GM21717 (cell line): ENCODE data around the gene CENPV.
"Not testable (repeated sequence)": the region's sequence is repeated elsewhere in the genome, so short reads cannot be mapped to it uniquely, and the experiment has no call there.

Experiments
- ATAC-seq: cut with Tn5 transposase; IDR thresholded peaks from one replicate; pipeline ENCODE4 v1.9.1; 2021; ENCODE audit warnings: mild to moderate bottlenecking, moderate library complexity; ENCODE audit not compliant: unreplicated experiment

Gene CENPV

GRCh38 chr17:16353317-16354174 lies at the start of gene CENPV:
TSS of gene CENPV (minus strand) at chr17:16353469. CDS start at chr17:16353436, 33 bp downstream.
- peak; percentile 47 for ATAC-seq

- ATAC-seq, result peak; percentile 83
Measured at GRCh38 chr17:16398270-16399267, 45.3 kb upstream of the CENPV start.

- ATAC-seq, result not testable (repeated sequence)
Measured at GRCh38 chr17:16396693-16397092, 43.4 kb upstream of the CENPV start.

- ATAC-seq, result not testable (repeated sequence)
Measured at GRCh38 chr17:16395887-16396286, 42.6 kb upstream of the CENPV start.

GRCh38 chr17:16392491-16392890 lies 39.2 kb upstream of the CENPV start:
- not testable (repeated sequence) for ATAC-seq

- no peak for ATAC-seq
Measured at GRCh38 chr17:16391451-16391850, 38.2 kb upstream of the CENPV start.

- ATAC-seq, result not testable (repeated sequence)
Measured at GRCh38 chr17:16386126-16386507, 32.8 kb upstream of the CENPV start.

GRCh38 chr17:16384557-16384956 lies 31.3 kb upstream of the CENPV start:
- ATAC-seq, result no peak

GRCh38 chr17:16383772-16384287 lies 30.6 kb upstream of the CENPV start:
- no peak for ATAC-seq

- no peak for ATAC-seq
Measured at GRCh38 chr17:16383216-16383615, 29.9 kb upstream of the CENPV start.

- no peak for ATAC-seq
Measured at GRCh38 chr17:16381496-16381820, 28.2 kb upstream of the CENPV start.

- ATAC-seq, result peak; percentile 83
Measured at GRCh38 chr17:16380640-16381495, 27.6 kb upstream of the CENPV start, which contains the start of gene UBB. TSS of gene UBB (plus strand) at chr17:16381091. CDS start at chr17:16381908, 817 bp downstream.

- ATAC-seq, result no peak
Measured at GRCh38 chr17:16379654-16380053, 26.4 kb upstream of the CENPV start.

- ATAC-seq, result no peak
Measured at GRCh38 chr17:16378636-16379282, 25.5 kb upstream of the CENPV start.

GRCh38 chr17:16377941-16378341 lies 24.7 kb upstream of the CENPV start:
- ATAC-seq, result no peak

GRCh38 chr17:16374146-16374938 lies 21.1 kb upstream of the CENPV start:
- no peak for ATAC-seq

GRCh38 chr17:16371742-16372141 lies 18.5 kb upstream of the CENPV start:
- no peak for ATAC-seq

GRCh38 chr17:16364625-16365024 lies 11.4 kb upstream of the CENPV start:
- ATAC-seq, result no peak
